Midbrain (tissue), 1 donor: ENCODE data around the gene NDUFS6.

Experiments
- DNase-seq: peaks from one replicate; lab custom pipeline; 2025; lab: John Stamatoyannopoulos, UW

The NDUFS6 gene

GRCh38 chr5:1853531-1853930 is 52.3 kb downstream of the NDUFS6 start:
- DNase-seq, result no peak

- DNase-seq, result no peak
Measured at GRCh38 chr5:1855075-1855474, 53.9 kb downstream of the NDUFS6 start.

GRCh38 chr5:1855596-1855995 is 54.4 kb downstream of the NDUFS6 start:
- no peak for DNase-seq

DNA sequence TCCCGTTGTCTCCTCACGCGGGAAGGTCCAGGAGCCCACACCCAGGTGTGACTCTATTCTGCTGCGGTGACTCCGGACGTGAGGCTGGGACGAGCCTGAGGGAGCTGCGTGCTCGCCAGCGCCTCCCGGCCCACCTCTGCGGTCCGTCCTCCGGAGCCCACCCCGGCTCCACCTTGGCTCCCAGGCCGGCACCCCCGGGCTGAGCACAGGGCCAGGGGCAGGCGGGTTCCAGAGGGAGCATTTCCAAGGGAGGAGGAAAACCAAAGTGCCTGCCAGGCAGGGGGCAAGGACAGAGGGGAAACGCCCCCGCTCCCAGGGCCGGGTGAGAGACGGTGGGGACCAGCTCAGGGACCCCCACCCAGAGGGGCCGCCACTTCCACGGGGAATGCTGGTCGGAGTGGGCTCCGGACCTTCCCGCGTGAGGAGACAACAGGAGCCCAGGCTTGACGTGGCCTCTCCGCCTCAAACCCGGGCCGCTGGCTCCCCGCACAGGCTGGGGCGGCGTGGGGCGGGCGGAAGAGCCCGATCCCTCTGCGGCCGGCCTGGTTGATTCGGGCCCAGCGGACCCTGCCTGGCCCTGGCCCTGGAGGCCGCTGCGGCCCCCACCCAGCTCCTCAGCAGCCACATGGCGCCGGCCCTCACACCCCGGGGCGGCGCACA is 55.5 kb downstream of the NDUFS6 start:
- DNase-seq, result no peak

DNA sequence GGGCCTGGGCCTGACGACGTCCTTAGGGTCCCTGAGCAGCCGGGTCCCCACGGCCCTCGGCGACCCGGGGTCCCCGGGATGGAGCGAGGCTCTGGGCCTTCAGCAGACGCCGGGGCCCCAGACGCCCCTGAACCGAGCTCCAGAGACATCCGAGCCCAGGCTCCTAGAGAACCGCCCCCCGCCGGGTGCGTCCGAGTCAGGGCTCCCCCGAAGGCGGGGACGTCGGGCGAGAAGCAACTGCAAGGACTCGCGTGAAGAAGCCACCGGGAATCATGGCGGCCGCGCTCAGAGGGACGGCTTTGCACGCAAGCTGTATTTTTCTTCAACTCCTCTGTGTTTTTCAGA is 56.0 kb downstream of the NDUFS6 start:
- no peak for DNase-seq

- no peak for DNase-seq
Measured at GRCh38 chr5:1858436-1858835, 57.2 kb downstream of the NDUFS6 start.

DNA sequence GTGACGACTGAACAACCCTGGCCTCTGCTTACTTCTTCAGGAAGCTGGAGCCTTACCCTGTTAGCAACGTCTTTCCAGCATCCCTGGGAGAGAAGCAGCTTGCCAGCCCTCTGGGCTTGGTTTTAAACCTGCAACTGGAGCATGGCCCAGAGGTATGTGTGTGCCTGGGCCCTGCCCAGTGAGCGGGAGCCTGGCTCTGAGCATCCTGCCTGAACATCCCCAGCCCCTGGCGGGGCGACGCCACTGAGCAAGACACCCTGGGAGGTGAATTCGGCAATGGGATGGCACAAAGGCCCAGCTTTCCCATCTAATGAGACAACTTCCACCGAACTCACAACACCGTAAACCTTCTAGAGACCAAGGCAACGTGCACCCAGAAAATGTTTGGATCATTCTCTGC is 57.9 kb downstream of the NDUFS6 start:
- no peak for DNase-seq

DNA sequence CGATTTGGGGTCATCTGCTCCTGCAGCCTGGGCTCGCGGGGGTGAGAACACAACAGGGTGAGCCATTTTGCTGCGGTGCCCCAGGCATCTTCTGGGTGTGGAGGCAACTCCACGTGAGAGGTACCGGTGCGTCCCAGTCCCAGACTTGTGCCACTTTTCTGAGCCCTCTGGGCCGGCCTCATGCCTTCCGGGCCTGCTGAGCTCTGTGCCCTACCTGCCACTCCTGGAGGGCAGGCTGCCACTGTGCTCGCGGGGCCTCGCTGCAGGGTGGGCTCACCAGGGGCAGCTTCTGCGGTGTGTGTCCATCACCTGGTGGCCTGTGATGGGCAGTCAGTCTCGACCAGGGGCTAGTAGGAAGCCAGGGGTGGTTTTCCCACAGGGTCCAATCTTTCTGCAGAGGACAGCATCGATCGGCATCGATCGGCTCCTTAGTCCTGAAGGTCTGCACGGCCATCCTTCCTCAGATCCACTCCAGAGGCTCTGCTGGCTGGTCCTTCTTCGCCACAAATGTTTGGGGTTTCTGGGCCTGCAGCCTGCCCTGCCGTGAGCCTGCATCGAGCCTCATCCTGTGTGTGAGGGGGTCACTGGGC is 58.9 kb downstream of the NDUFS6 start:
- no peak for DNase-seq

DNA sequence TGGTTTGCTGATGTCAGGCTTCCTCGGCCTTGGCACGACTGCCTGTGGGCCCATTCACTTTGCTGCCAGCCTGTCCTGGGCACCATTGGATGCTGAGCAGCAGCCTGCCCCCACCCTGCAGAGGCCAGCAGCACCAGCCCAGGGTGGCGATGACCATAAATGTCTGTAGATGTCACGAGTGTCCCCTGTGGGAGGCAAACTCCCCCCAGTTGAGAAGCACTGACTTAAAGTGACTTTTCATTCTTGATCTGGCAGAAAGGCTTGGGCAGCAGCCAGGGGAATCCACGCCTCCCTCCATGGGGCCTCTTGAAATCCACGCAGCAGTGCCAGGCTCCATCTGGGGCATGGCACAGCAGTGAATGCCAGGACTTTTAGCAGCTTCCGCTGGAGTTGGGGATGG is 59.7 kb downstream of the NDUFS6 start:
- DNase-seq, result no peak

DNA sequence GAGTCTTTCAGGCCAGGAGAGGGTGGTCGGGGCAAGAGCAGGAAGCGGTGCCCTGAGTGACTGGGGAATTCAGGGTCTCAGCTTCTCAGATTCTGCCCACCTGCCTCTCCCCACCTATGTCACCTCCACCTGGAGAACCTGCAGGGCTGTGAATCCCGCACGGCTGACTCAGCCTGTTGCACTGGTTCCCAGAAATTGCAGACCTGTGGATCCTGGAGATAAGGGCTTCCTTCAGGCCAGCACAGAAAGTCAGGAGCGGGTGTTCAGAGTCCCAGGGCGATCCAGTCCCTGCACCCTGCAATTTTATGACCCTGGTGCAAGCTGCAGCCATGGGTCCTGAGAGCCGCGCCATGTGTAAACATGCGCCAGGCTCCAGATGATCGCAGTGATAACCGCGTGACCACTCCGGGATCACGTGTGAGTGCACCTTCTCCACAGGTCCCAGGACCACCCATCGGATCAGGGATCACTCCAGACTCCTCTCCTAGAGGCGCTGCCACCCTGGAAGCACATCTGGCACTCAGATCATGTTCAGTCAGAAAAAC is 63.8 kb downstream of the NDUFS6 start:
- DNase-seq, result no peak

DNA sequence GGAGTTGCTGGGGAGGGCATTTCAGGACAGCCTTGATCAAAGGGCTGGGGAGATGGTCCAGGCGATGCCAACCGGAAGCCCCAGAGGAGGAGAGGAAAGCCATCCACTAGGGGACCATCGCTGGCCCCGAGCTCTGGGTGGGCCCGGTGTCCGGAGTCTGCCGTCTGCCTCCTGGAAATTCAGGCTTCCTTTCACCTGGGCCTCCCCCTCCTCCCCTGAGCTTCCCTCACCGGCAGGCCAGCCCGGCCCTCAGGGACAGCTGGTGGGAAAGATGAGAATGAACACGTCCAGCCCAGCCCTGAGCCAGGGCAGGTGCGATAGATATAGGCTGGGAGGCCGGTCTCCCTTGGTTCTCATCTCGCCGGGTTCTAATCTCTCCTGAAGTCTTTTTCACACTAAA is 64.3 kb downstream of the NDUFS6 start:
- no peak for DNase-seq
